Measurements from ENCODE around the gene DCBLD1. TPM values are rescaled to one million over a fixed set of nuclear protein-coding genes. Genes with fewer than 3 reads are reported as not detected.

DCBLD1 gene
- total and polyA plus RNA-seq, 12 donors = 2.7 to 7.2 (median 4.2) TPM

GRCh38 chr6:117557951-117558350, 75.5 kb downstream of the DCBLD1 start:
- TF ChIP-seq CTCF (IDR thresholded peaks at IDR 0.05) = no peak
- Histone ChIP-seq H3K9me3 (no peaks in the 10 kb centered on the region), H3K36me3 (peaks cover 0 to 39% (median 9%) of the 10 kb centered on the region in 9 donors), H3K27me3 (no peaks in the 10 kb centered on the region), H3K27ac (no peak overlapping the region), H3K4me1 (peaks cover 0 to 7% (median 0%) of the 10 kb centered on the region in 9 donors), H3K4me3 (no peak overlapping the region)
- DNase-seq (no peak), ATAC-seq (no peak)
- intact Hi-C loops (cut with DNase I) = loop anchor here in 8 of 10 donors (2.0 to 10.0 kb wide), 8 partner anchors 47 to 213 kb away; partner anchors contain the start of gene GOPC (in 3 of the 8)
- 82 to 86% methylated on average over 3 of the region's 3 CpGs for WGBS, 2 donors

GRCh38 chr6:117558818-117559217, 76.3 kb downstream of the DCBLD1 start:
- Histone ChIP-seq H3K9me3 (no peaks in the 10 kb centered on the region), H3K27ac (no peak overlapping the region), H3K4me1 (peaks cover 0 to 7% (median 0%) of the 10 kb centered on the region in 9 donors), H3K36me3 (peaks cover 0 to 48% (median 9%) of the 10 kb centered on the region in 9 donors), H3K4me3 (no peak overlapping the region), H3K27me3 (no peaks in the 10 kb centered on the region)
- ATAC-seq (no peak), DNase-seq (no peak)
- intact Hi-C loops (cut with DNase I) = loop anchor here in 6 of 10 donors (5.0 to 10.0 kb wide), 6 partner anchors 46 to 214 kb away; partner anchors contain the start of gene GOPC (in 3 of the 6)
- no peak for TF ChIP-seq CTCF (IDR thresholded peaks at IDR 0.05)
- WGBS, 2 donors = 89 to 90% methylated on average over 4 of the region's 4 CpGs

GRCh38 chr6:117559299-117559698, 76.8 kb downstream of the DCBLD1 start:
- Histone ChIP-seq H3K36me3 (peaks cover 0 to 53% (median 9%) of the 10 kb centered on the region in 9 donors), H3K27me3 (no peaks in the 10 kb centered on the region), H3K4me1 (peaks cover 0 to 7% (median 0%) of the 10 kb centered on the region in 9 donors), H3K9me3 (no peaks in the 10 kb centered on the region), H3K27ac (no peak overlapping the region), H3K4me3 (no peak overlapping the region)
- ATAC-seq (no peak), DNase-seq (no peak)
- 72 to 82% methylated on average over 4 of the region's 4 CpGs for WGBS, 2 donors
- intact Hi-C loops (cut with DNase I) = loop anchor here in 6 of 10 donors (5.0 to 10.0 kb wide), 6 partner anchors 46 to 214 kb away; partner anchors contain the start of gene GOPC (in 3 of the 6)
- no peak for TF ChIP-seq CTCF (IDR thresholded peaks at IDR 0.05)

- WGBS, 2 donors = 70 to 75% methylated on average over 3 of the region's 3 CpGs
- Histone ChIP-seq H3K27me3 (no peaks in the 10 kb centered on the region), H3K4me3 (no peak overlapping the region), H3K36me3 (peaks cover 0 to 71% (median 10%) of the 10 kb centered on the region in 9 donors), H3K9me3 (no peaks in the 10 kb centered on the region), H3K4me1 (peaks cover 0 to 6% (median 0%) of the 10 kb centered on the region in 9 donors), H3K27ac (no peak overlapping the region)
- intact Hi-C loops (cut with DNase I) = no loop called here
- DNase-seq = no peak
- no peak for ATAC-seq
- no peak for TF ChIP-seq CTCF (IDR thresholded peaks at IDR 0.05)
Observed at GRCh38 chr6:117561128-117561527, 78.7 kb downstream of the DCBLD1 start.

All from heart right ventricle (tissue), 16 donors.